Central memory CD8-positive, alpha-beta T cell (primary cell): ENCODE results near the gene KIAA1217.
"Not testable (repeated sequence)": the region's sequence is repeated elsewhere in the genome, so short reads cannot be mapped to it uniquely, and the experiment has no call there.

Experiments used
- ATAC-seq: fragments of 150-1000 bp; cut with Tn5 transposase; replicated peaks from 2 replicates; pipeline ENCODE4 v1.10.0; 2022; ENCODE audit warnings: mild to moderate bottlenecking, moderate FRiP score, moderate number of reproducible peaks; ENCODE audit not compliant: poor library complexity, severe bottlenecking; ENCODE audit errors: extremely low read depth
- DNase-seq, 2 donors: peaks; one replicate each; pipeline ENCODE4 v3.0.0; 2021; ENCODE audit warnings: low spot score in 2 of 2
- H3K27ac Mint-ChIP-seq: one replicate; pipeline ENCODE4 v1.8.0; 2022; ENCODE audit warnings: low read depth, mild to moderate bottlenecking, moderate library complexity, mixed read lengths
- H3K27me3 Mint-ChIP-seq: one replicate; pipeline ENCODE4 v1.8.0; 2022; ENCODE audit warnings: mixed read lengths
- H3K36me3 Mint-ChIP-seq: one replicate; pipeline ENCODE4 v1.8.0; 2022; ENCODE audit warnings: mild to moderate bottlenecking, moderate library complexity, mixed read lengths; ENCODE audit not compliant: insufficient read depth
- H3K4me1 Mint-ChIP-seq: one replicate; pipeline ENCODE4 v1.8.0; 2022; ENCODE audit warnings: mixed read lengths
- H3K4me3 Mint-ChIP-seq: one replicate; pipeline ENCODE4 v1.8.0; 2022; ENCODE audit warnings: mild to moderate bottlenecking, moderate library complexity, mixed read lengths
- H3K9me3 Mint-ChIP-seq: one replicate; pipeline ENCODE4 v1.8.0; 2022; ENCODE audit warnings: mixed read lengths

KIAA1217 gene

GRCh38 chr10:24343686-24344085 is 134.7 kb downstream of the KIAA1217 start:
- Mint-ChIP-seq H3K4me3 (no peak overlapping the region), H3K27me3 (peaks cover 8% of the 10 kb centered on the region), H3K36me3 (no peaks in the 10 kb centered on the region), H3K27ac (no peak overlapping the region), H3K9me3 (no peaks in the 10 kb centered on the region), H3K4me1 (no peaks in the 10 kb centered on the region)
- ATAC-seq (no peak), DNase-seq (no peak)

GRCh38 chr10:24344279-24344678 is 135.3 kb downstream of the KIAA1217 start:
- Mint-ChIP-seq H3K27me3 (peaks cover 8% of the 10 kb centered on the region), H3K4me1 (no peaks in the 10 kb centered on the region), H3K9me3 (no peaks in the 10 kb centered on the region), H3K27ac (no peak overlapping the region), H3K4me3 (no peak overlapping the region), H3K36me3 (no peaks in the 10 kb centered on the region)
- DNase-seq: no peak
- no peak for ATAC-seq

- no peaks in the 10 kb centered on the region for H3K9me3 Mint-ChIP-seq
These were observed 135.9 kb downstream of the KIAA1217 start for GRCh38 chr10:24344695-24345463.

GRCh38 chr10:24346877-24347519 is 138.1 kb downstream of the KIAA1217 start:
- Mint-ChIP-seq H3K27ac (no peak overlapping the region), H3K27me3 (peaks cover 12% of the 10 kb centered on the region), H3K4me3 (no peak overlapping the region), H3K4me1 (no peaks in the 10 kb centered on the region), H3K36me3 (no peaks in the 10 kb centered on the region), H3K9me3 (no peaks in the 10 kb centered on the region)
- ATAC-seq (no peak), DNase-seq (no peak)

More at GRCh38 chr10:24344695-24345463, 135.9 kb downstream of the KIAA1217 start:
- DNase-seq (no peak), ATAC-seq (no peak)
- no peaks in the 10 kb centered on the region for H3K4me1 Mint-ChIP-seq
- peaks cover 8% of the 10 kb centered on the region for H3K27me3 Mint-ChIP-seq
- no peak overlapping the region for H3K4me3 Mint-ChIP-seq
- H3K27ac Mint-ChIP-seq: no peak overlapping the region
- no peaks in the 10 kb centered on the region for H3K36me3 Mint-ChIP-seq

GRCh38 chr10:24349379-24350001 is 140.6 kb downstream of the KIAA1217 start:
- Mint-ChIP-seq H3K4me1 (no peaks in the 10 kb centered on the region), H3K27ac (no peak overlapping the region), H3K27me3 (peaks cover 7% of the 10 kb centered on the region), H3K9me3 (no peaks in the 10 kb centered on the region), H3K36me3 (no peaks in the 10 kb centered on the region), H3K4me3 (no peak overlapping the region)
- ATAC-seq (no peak), DNase-seq (no peak)

GRCh38 chr10:24350070-24350921 is 141.4 kb downstream of the KIAA1217 start:
- Mint-ChIP-seq H3K27me3 (peaks cover 7% of the 10 kb centered on the region), H3K36me3 (no peaks in the 10 kb centered on the region), H3K4me1 (no peaks in the 10 kb centered on the region), H3K27ac (no peak overlapping the region), H3K4me3 (no peak overlapping the region), H3K9me3 (no peaks in the 10 kb centered on the region)
- DNase-seq: no peak
- ATAC-seq: no peak

- H3K27me3 Mint-ChIP-seq, H3K9me3 Mint-ChIP-seq, DNase-seq, H3K4me3 Mint-ChIP-seq, H3K36me3 Mint-ChIP-seq, ATAC-seq, H3K4me1 Mint-ChIP-seq, H3K27ac Mint-ChIP-seq: not testable (repeated sequence)
These were observed 141.9 kb downstream of the KIAA1217 start for GRCh38 chr10:24350922-24351225.

- no peak for ATAC-seq
These were observed 143.0 kb downstream of the KIAA1217 start for GRCh38 chr10:24351961-24352360.

GRCh38 chr10:24352399-24352798 is 143.5 kb downstream of the KIAA1217 start:
- H3K4me3 Mint-ChIP-seq: no peak overlapping the region
- no peaks in the 10 kb centered on the region for H3K9me3 Mint-ChIP-seq
- no peak for DNase-seq
- no peaks in the 10 kb centered on the region for H3K4me1 Mint-ChIP-seq
- H3K27ac Mint-ChIP-seq: no peak overlapping the region
- no peak for ATAC-seq
- H3K36me3 Mint-ChIP-seq: no peaks in the 10 kb centered on the region
- peaks cover 7% of the 10 kb centered on the region for H3K27me3 Mint-ChIP-seq

More at GRCh38 chr10:24351961-24352360, 143.0 kb downstream of the KIAA1217 start:
- Mint-ChIP-seq H3K4me3 (no peak overlapping the region), H3K27ac (no peak overlapping the region), H3K36me3 (no peaks in the 10 kb centered on the region), H3K27me3 (peaks cover 7% of the 10 kb centered on the region), H3K4me1 (no peaks in the 10 kb centered on the region), H3K9me3 (no peaks in the 10 kb centered on the region)
- DNase-seq: no peak

- no peak overlapping the region for H3K4me3 Mint-ChIP-seq
- H3K9me3 Mint-ChIP-seq: no peaks in the 10 kb centered on the region
- no peak overlapping the region for H3K27ac Mint-ChIP-seq
- DNase-seq (no peak), ATAC-seq (no peak)
- no peaks in the 10 kb centered on the region for H3K4me1 Mint-ChIP-seq
- no peaks in the 10 kb centered on the region for H3K36me3 Mint-ChIP-seq
- H3K27me3 Mint-ChIP-seq: peaks cover 7% of the 10 kb centered on the region
These were observed 144.4 kb downstream of the KIAA1217 start for GRCh38 chr10:24353319-24353718.

GRCh38 chr10:24355056-24355688 is 146.2 kb downstream of the KIAA1217 start:
- no peaks in the 10 kb centered on the region for H3K9me3 Mint-ChIP-seq
- H3K27ac Mint-ChIP-seq: no peak overlapping the region
- no peaks in the 10 kb centered on the region for H3K36me3 Mint-ChIP-seq
- ATAC-seq (no peak), DNase-seq (no peak)
- peaks cover 7% of the 10 kb centered on the region for H3K27me3 Mint-ChIP-seq
- no peaks in the 10 kb centered on the region for H3K4me1 Mint-ChIP-seq
- H3K4me3 Mint-ChIP-seq: no peak overlapping the region

- Mint-ChIP-seq H3K4me3 (no peak overlapping the region), H3K36me3 (no peaks in the 10 kb centered on the region), H3K9me3 (no peaks in the 10 kb centered on the region), H3K27me3 (no peaks in the 10 kb centered on the region), H3K27ac (no peak overlapping the region), H3K4me1 (no peaks in the 10 kb centered on the region)
- DNase-seq (no peak), ATAC-seq (no peak)
These were observed 148.5 kb downstream of the KIAA1217 start for GRCh38 chr10:24357344-24358004.
